GM21515 (cell line): Measurements from ENCODE around the gene SFRP2.

Source experiments
- ATAC-seq: cut with Tn5 transposase; IDR thresholded peaks from one replicate; pipeline ENCODE4 v1.9.1; 2021; ENCODE audit not compliant: unreplicated experiment

SFRP2 gene

GRCh38 chr4:153777421-153777820 lies 11.5 kb downstream of the SFRP2 start:
- ATAC-seq: no peak

GRCh38 chr4:153776601-153777000 lies 12.3 kb downstream of the SFRP2 start:
- no peak for ATAC-seq

DNA sequence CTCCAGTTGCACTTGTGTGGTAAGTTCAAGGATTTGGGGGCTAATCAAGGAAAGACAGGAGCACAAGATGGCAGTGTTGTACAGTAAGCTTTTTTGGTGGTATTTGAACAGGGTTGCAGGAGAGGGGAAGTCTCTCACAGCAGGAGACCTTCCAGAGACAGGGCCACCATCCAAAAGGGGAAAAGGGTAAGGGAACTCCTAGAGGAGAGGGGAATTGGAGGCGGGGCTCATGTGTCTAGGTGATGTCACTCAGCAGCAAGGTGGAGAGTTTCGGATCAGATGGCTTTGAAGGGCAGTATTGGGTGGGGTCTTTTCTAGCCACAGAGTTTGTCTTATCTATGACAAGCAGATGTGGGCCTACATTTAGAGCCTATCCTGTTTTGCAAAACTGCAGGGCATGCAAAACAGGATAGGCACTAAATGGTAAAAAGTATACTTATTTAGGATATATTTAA lies 15.6 kb downstream of the SFRP2 start:
- ATAC-seq: no peak

DNA sequence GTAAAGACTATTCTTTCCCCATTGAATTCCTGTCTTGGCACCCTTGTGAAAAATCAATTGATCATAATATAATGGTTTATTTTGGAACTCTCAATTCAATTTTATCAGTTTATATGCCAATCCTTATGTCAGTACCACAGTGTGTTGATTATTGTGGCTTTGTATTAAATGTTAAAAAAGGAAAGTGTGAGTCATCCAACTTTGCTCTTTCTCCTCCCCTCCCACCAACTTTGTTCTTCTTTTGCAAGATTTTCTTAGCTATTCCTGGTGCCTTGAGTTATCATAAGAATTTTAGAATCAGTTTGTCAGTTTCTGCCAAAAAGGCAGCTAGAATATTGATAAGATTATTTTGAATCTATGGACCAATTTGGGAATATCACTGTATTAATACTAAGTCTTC lies 17.8 kb downstream of the SFRP2 start:
- no peak for ATAC-seq

DNA sequence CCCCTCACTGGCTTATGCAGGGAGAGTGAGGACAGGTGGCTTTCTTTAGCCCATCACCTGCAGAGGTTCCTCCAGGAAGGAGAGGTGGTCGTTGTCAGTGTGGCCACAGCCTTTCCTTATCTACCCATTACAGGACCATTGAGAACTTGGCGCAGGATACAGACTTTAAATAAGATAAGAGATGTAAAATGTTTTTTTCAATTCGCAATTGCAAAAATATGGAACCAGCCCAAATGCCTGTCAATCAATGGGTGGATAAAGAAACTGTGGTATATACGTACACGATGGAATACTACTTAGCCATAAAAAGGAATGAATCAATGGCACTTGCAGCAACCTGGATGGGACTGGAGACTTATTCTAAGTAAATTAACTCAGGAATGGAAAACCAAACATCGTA lies 22.1 kb downstream of the SFRP2 start:
- no peak for ATAC-seq

DNA sequence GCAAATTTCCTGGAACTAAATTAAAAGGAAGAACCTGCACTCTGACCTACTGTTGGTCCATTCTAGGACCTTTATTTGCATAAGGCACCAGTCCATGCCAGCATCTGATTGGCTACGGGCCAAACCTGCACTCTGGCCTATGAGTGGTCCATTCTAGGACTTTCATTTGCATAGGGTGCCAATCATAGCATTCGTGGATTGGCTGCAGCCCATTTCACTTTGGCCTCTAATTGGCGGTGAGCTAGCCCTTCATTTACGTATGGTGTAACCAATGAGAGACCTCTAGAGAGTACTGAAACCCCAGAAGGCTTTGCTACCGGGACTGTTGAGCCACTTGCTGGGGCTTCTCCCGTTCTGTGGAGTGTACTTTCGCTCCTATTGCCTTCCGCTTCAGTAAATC lies 23.0 kb downstream of the SFRP2 start:
- no peak for ATAC-seq

GRCh38 chr4:153764601-153765368 lies 24.1 kb downstream of the SFRP2 start:
- no peak for ATAC-seq

- ATAC-seq: no peak
Observed at GRCh38 chr4:153763404-153763803, 25.5 kb downstream of the SFRP2 start.

- no peak for ATAC-seq
Observed at GRCh38 chr4:153759407-153760316, 29.2 kb downstream of the SFRP2 start, which contains the start of gene RNF175. Gene RNF175 (minus strand): TSS chr4:153760024. CDS start chr4:153759862, 162 bp downstream.

DNA sequence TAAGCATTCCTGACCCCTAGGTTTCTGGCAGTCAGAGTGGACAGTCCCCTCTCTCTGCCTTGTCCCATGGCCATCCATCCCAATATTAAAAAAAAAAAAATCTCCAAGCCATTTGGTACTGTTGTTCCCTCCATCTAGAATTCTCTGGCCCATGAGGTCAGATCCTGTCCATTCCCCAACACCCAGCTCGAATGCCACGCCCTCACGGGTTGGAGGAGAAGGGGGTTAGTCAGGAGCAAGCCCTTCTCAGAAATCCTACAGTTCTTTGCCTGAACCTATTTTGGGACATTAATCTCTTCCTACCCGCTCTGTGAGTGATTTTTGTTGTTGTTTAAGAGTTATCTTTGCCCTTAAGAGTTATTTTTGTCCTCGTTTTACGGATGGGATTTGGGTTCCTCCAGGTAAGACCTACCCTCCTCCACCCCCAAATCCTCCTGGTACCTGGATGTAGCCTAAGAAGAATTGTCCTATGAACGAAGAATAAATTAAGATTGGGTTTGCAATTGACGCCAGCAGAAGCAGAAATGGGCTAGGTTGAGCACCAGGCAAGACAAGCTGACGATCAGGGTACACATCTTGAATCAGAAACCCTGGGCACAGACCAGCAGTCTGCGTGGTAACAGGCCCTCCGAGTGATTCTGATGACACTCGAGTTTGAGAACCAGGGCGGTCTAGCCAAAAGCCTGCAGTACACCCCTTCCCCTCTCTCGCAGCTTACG lies 30.0 kb downstream of the SFRP2 start:
- ATAC-seq: no peak

GRCh38 chr4:153758136-153758535 lies 30.7 kb downstream of the SFRP2 start:
- ATAC-seq: no peak

- ATAC-seq: no peak
Observed at GRCh38 chr4:153757407-153757806, 31.5 kb downstream of the SFRP2 start.

- ATAC-seq: no peak
Observed at GRCh38 chr4:153755186-153755585, 33.7 kb downstream of the SFRP2 start.

GRCh38 chr4:153750197-153750817 lies 38.6 kb downstream of the SFRP2 start:
- no peak for ATAC-seq

- no peak for ATAC-seq
Observed at GRCh38 chr4:153748378-153748777, 40.5 kb downstream of the SFRP2 start.

GRCh38 chr4:153747406-153747955 lies 41.4 kb downstream of the SFRP2 start:
- ATAC-seq: no peak

- no peak for ATAC-seq
Observed at GRCh38 chr4:153745651-153746050, 43.2 kb downstream of the SFRP2 start.

GRCh38 chr4:153741541-153741940 lies 47.3 kb downstream of the SFRP2 start:
- ATAC-seq: no peak

DNA sequence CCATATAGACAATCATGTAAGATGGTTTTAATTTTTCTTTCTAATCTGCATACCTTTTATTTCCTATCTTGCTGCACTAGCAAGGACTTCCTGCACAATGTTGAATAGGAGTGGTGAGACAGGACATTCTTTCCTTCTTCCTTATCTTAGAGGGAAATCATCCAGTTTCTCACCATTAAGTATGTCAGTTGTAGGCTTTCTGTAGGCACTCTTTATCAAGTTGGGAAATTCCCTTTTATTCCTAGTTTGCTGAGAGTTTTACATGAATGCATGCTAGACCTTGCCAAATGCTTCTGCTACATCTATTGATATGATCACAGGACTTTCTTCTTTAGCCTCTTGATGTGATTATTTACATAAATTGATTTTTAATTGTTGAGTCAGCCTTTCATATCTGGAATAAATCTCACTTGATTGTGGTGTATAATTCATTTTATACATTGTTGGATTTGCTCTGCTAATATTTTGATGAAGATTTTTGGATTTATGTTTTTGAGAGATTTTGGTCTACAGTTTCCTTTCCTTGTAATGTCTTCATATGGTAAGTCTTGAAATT lies 52.9 kb downstream of the SFRP2 start:
- no peak for ATAC-seq

- no peak for ATAC-seq
Observed at GRCh38 chr4:153733751-153734448, 55.0 kb downstream of the SFRP2 start.
